ENCODE results near the gene CASK.

CASK gene

GRCh38 chrX:41604766-41605543 is 318.4 kb downstream of the CASK start:
- no peak overlapping the region for H3K4me3 ChIP-seq (ENCODE audit: low read depth, low read length)
- TF ChIP-seq CTCF (IDR thresholded peaks at IDR 0.05; ENCODE audit: low read depth, low read length), result no peak

GRCh38 chrX:41604177-41604576 is 319.2 kb downstream of the CASK start:
- H3K4me3 ChIP-seq (ENCODE audit: low read depth, low read length), result no peak overlapping the region
- no peak for TF ChIP-seq CTCF (IDR thresholded peaks at IDR 0.05; ENCODE audit: low read depth, low read length)

- no peak for TF ChIP-seq CTCF (IDR thresholded peaks at IDR 0.05; ENCODE audit: low read depth, low read length)
Measured at GRCh38 chrX:41603596-41603995, 319.8 kb downstream of the CASK start.

GRCh38 chrX:41602816-41603345 is 320.5 kb downstream of the CASK start:
- no peak for TF ChIP-seq CTCF (IDR thresholded peaks at IDR 0.05; ENCODE audit: low read depth, low read length)
- no peak overlapping the region for H3K4me3 ChIP-seq (ENCODE audit: low read depth, low read length)

More at GRCh38 chrX:41603596-41603995, 319.8 kb downstream of the CASK start:
- no peak overlapping the region for H3K4me3 ChIP-seq (ENCODE audit: low read depth, low read length)

GRCh38 chrX:41600291-41600690 is 323.1 kb downstream of the CASK start:
- no peak overlapping the region for H3K4me3 ChIP-seq (ENCODE audit: low read depth, low read length)

GRCh38 chrX:41599507-41599906 is 323.8 kb downstream of the CASK start:
- no peak for TF ChIP-seq CTCF (IDR thresholded peaks at IDR 0.05; ENCODE audit: low read depth, low read length)
- H3K4me3 ChIP-seq (ENCODE audit: low read depth, low read length), result no peak overlapping the region

More at GRCh38 chrX:41600291-41600690, 323.1 kb downstream of the CASK start:
- no peak for TF ChIP-seq CTCF (IDR thresholded peaks at IDR 0.05; ENCODE audit: low read depth, low read length)

- no peak for TF ChIP-seq CTCF (IDR thresholded peaks at IDR 0.05; ENCODE audit: low read depth, low read length)
- H3K4me3 ChIP-seq (ENCODE audit: low read depth, low read length), result no peak overlapping the region
Measured at GRCh38 chrX:41596596-41596995, 326.8 kb downstream of the CASK start.

Measured in WI38 (cell line).